HEK293 (cell line): ENCODE results near the gene ZFAND2B.

Source experiments
- ZBTB11 ChIP-seq: fragments of 450-650 bp; formaldehyde crosslinking; conservative IDR thresholded peaks from 2 replicates; pipeline ENCODE4 v1.5.1; 2016; ENCODE audit warnings: low read depth, missing biosample characterization, missing genetic modification characterization
- ZBTB8A ChIP-seq: fragments of 450-650 bp; formaldehyde crosslinking; IDR thresholded peaks from 2 replicates; pipeline ENCODE4 v1.5.1; 2016; ENCODE audit warnings: missing biosample characterization, missing genetic modification characterization
- ZNF140 ChIP-seq: fragments of 450-650 bp; formaldehyde crosslinking; IDR thresholded peaks from 2 replicates; pipeline ENCODE4 v1.5.1; 2016; ENCODE audit warnings: missing biosample characterization, missing genetic modification characterization
- ZNF266 ChIP-seq: fragments of 450-650 bp; formaldehyde crosslinking; IDR thresholded peaks from 2 replicates; pipeline ENCODE4 v1.5.1; 2016; ENCODE audit warnings: missing biosample characterization, missing genetic modification characterization, low read depth
- ZNF426 ChIP-seq: fragments of 450-650 bp; formaldehyde crosslinking; IDR thresholded peaks from 2 replicates; pipeline ENCODE4 v1.5.1; 2017; ENCODE audit warnings: missing biosample characterization, missing genetic modification characterization, mild to moderate bottlenecking, inconsistent platforms, moderate library complexity
- ZNF518A ChIP-seq: fragments of 450-650 bp; formaldehyde crosslinking; conservative IDR thresholded peaks from 2 replicates; pipeline ENCODE4 v1.5.1; 2016; ENCODE audit warnings: low read depth, missing biosample characterization, missing genetic modification characterization

ZFAND2B gene

GRCh38 chr2:219258942-219259341, 52.4 kb downstream of the ZFAND2B start (continued):
- peak; percentile 73 for TF ChIP-seq ZNF518A (tag by site-specific recombination)
- peak; percentile 63 for TF ChIP-seq ZBTB11
- TF ChIP-seq ZNF426 (tag by site-specific recombination): peak; percentile 64
- TF ChIP-seq ZNF140: peak; percentile 45; the same call in 1 of the 2 replicates
- TF ChIP-seq ZBTB8A (tag by site-specific recombination): peak; percentile 30; the same call in 1 of the 2 replicates
- TF ChIP-seq ZNF266 (tag by site-specific recombination): 0 out of 2 replicates have a peak, but pooled peaks have one; percentile 18
